K562 (cell line): ENCODE results near the gene VWA2. TPM values are rescaled to one million over a fixed set of nuclear protein-coding genes. Genes with fewer than 3 reads are reported as not detected.

Experiments used
- ATAC-seq: fragments of 200-7000 bp; cut with Tn5 transposase; 3 replicates; pipeline ENCODE4 v1.9.1; 2020; ENCODE audit warnings: moderate library complexity
- BruUV-seq: library from RNA; stranded (reverse); fragments of 400-500 nt; replicated peaks from 2 replicates; lab custom pipeline; 2021; lab: Mats Ljungman, UMichigan
- CTCF ChIA-PET: fragments of 300-600 bp; formaldehyde crosslinking; extraction: SDS; loops from one replicate; lab custom pipeline; 2021; ENCODE audit warnings: low intra/inter-chr PET ratio; lab: Yijun Ruan, JAX
- POLR2A ChIA-PET: fragments of 300-600, 350-650 bp; sonication (Branson Sonifier 250); formaldehyde crosslinking; extraction: SDS; loops from one replicate; lab custom pipeline; 2021; ENCODE audit warnings: antibody characterized with exemption, inconsistent platforms; lab: Yijun Ruan, JAX
- DNase-seq, 4 experiments: peaks; one replicate each; pipeline versions ENCODE4 v3.0.0 to v3.0.0-alpha.2; 2011 to 2018; ENCODE audit warnings: low spot score in 3 of 4, mixed read lengths in 3 of 4; ENCODE audit errors: extremely low read depth in 1 of 4
- FAIRE-seq: peaks from 2 replicates; lab custom pipeline; 2011; peaks lifted over from hg19 to GRCh38; lab: Jason Lieb, UNC
- H2AFZ ChIP-seq: 2 replicates; pipeline ENCODE4 v1.6.0; 2011; ENCODE audit warnings: low read depth, low read length, control low read depth, inconsistent platforms
- H3K27ac ChIP-seq: fragments of 200-600 bp; 3 replicates; pipeline ENCODE4 v1.8.0; 2011; ENCODE audit warnings: low read depth, mild to moderate bottlenecking, control low read depth, inconsistent platforms, low read length, moderate library complexity, mixed read lengths; ENCODE audit errors: extremely low read depth
- H3K27me3 ChIP-seq, 2 experiments: fragments of 300-600 bp in 1 of 2; 2 replicates in 1 of 2; 3 replicates in 1 of 2; pipeline versions ENCODE4 v1.6.0 to v1.8.0; 2011; ENCODE audit warnings: inconsistent platforms in 2 of 2, low read length in 2 of 2, mild to moderate bottlenecking in 1 of 2, mixed read lengths in 1 of 2, moderate library complexity in 1 of 2; ENCODE audit not compliant: control insufficient read depth in 2 of 2, insufficient read depth in 2 of 2
- H3K36me3 ChIP-seq: fragments of 300-600 bp; 3 replicates; pipeline ENCODE4 v1.8.0; 2011; ENCODE audit warnings: mild to moderate bottlenecking, low read length, inconsistent platforms; ENCODE audit not compliant: control insufficient read depth, insufficient read depth
- H3K4me1 ChIP-seq, 2 experiments: fragments of 200-600 bp in 1 of 2; replicated peaks in 1 of 2; 2 replicates in 1 of 2; 3 replicates in 1 of 2; pipeline versions ENCODE4 v1.5.1 to v1.8.0; 2011; ENCODE audit warnings: inconsistent platforms in 2 of 2, low read length in 2 of 2, mild to moderate bottlenecking in 1 of 2, mixed read lengths in 1 of 2, moderate library complexity in 1 of 2; ENCODE audit not compliant: control insufficient read depth in 2 of 2, insufficient read depth in 2 of 2
- H3K4me2 ChIP-seq: 2 replicates; pipeline ENCODE4 v1.6.1; 2011; ENCODE audit warnings: low read length, control low read depth, inconsistent platforms, mixed read lengths; ENCODE audit not compliant: insufficient read depth
- H3K4me3 ChIP-seq: fragments of 200-600 bp; sonication (generic), shearing (Covaris generic); 2 replicates; pipeline ENCODE4 v1.5.1; 2016; ENCODE audit warnings: control low read depth, inconsistent platforms
- H3K79me2 ChIP-seq: fragments of 200-600 bp; 3 replicates; pipeline ENCODE4 v1.8.0; 2011; ENCODE audit warnings: low read length, inconsistent platforms; ENCODE audit not compliant: control insufficient read depth, insufficient read depth
- H3K9ac ChIP-seq, 2 experiments: 2 replicates each; pipeline versions ENCODE4 v1.6.0 to v1.6.1; 2011; ENCODE audit warnings: low read depth in 2 of 2, low read length in 2 of 2, control low read depth in 1 of 2, inconsistent platforms in 1 of 2, mild to moderate bottlenecking in 1 of 2, mixed read lengths in 1 of 2; ENCODE audit not compliant: insufficient read depth in 1 of 2
- H3K9me1 ChIP-seq: one replicate; pipeline ENCODE4 v1.6.0; 2011; ENCODE audit warnings: inconsistent platforms, mild to moderate bottlenecking, low read length, moderate library complexity; ENCODE audit not compliant: control insufficient read depth, insufficient read depth
- H3K9me3 ChIP-seq: replicated peaks from 2 replicates; pipeline ENCODE4 v1.5.1; 2011; ENCODE audit warnings: low read depth, low read length, inconsistent platforms; ENCODE audit not compliant: control insufficient read depth, insufficient read depth
- H4K20me1 ChIP-seq: replicated peaks from 2 replicates; pipeline ENCODE4 v1.6.1; 2011; ENCODE audit warnings: low read length, inconsistent platforms, mixed read lengths; ENCODE audit not compliant: control insufficient read depth, insufficient read depth
- BMI1 ChIP-seq: fragments of 150-350 bp; IDR thresholded peaks from 2 replicates; pipeline ENCODE4 v1.6.1; 2014; ENCODE audit warnings: low read length
- WGBS: fragments of 100-300 bp; shearing (Covaris generic); methylation state at CpG from one replicate; pipeline ENCODE4 v1.1.6; 2016; ENCODE audit warnings: low coverage, mixed read lengths; ENCODE audit not compliant: insufficient coverage; ENCODE audit errors: missing lambda C conversion rate; 5-methylcytosine and 5-hydroxymethylcytosine counted together
- in situ Hi-C: fragments of 300-500 bp; cut with MboI; formaldehyde crosslinking; loops from 4 replicates; pipeline ENCODE4 v1.15.0; 2018; ENCODE audit warnings: inconsistent platforms, mixed read lengths
- intact Hi-C: fragments of 100-400 bp; cut with micrococcal nuclease; formaldehyde crosslinking; loops from 2 replicates; pipeline ENCODE4 v1.14.2; 2022
- polyA plus RNA-seq, 8 experiments: library from polyadenylated mRNA; depleted of rRNA in 4 of 8; stranded (reverse) in 5 of 8; unstranded in 3 of 8; fragments of >200 nt; fragmentation: Nextera tagmentation in 2 of 8; fragmentation: Illumina TruSeq in 1 of 8; extraction: Ambion mirVana in 2 of 8; extraction: Trizol in 1 of 8; gene quantifications; 2 replicates each; pipeline versions ENCODE4 v1.2.1 to v1.2.3, GENCODE V29; 2011 to 2014; ENCODE audit warnings: inconsistent platforms in 1 of 8, missing spikeins in 1 of 8
- total RNA-seq, 7 experiments: library from RNA; depleted of rRNA in 6 of 7; stranded (reverse); fragments of >200 nt in 6 of 7; fragmentation: Illumina TruSeq in 2 of 7; extraction: Trizol in 2 of 7; gene quantifications; 2 replicates each; pipeline versions ENCODE4 v1.2.1 to v1.2.3, GENCODE V29; 2011 to 2021; ENCODE audit warnings: low replicate concordance in 1 of 7
- TF ChIP-seq, protein P1 (sequence below): fragments of 450-650 bp; formaldehyde crosslinking; IDR thresholded peaks from 2 replicates; pipeline ENCODE4 v1.4.0; 2020; ENCODE audit warnings: mild to moderate bottlenecking, mixed read lengths

Gene VWA2
- total and polyA plus RNA-seq, 9 of the 15 experiments (the other 6 are each of a cell fraction or from before 2014, with no cell fraction given) = not detected

DNA sequence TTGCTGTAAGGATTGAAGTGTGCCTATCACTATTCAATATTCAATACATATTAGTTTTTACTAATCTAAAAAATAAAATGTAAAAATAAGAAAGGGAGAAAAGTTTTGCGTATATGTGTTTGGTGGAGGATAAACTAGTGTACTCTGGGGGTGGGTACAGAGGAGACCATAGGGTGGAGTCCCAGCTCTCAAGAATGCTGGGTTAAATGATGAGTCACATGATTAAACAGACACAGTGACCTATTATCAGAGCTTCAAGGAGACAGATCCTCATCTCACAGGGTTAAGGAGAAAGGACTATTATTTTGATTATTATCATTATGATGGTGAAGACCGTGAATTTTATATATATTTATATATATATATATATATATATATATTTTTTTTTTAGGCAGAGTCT lies 87.7 kb downstream of the VWA2 start:
- Histone ChIP-seq H4K20me1 (no peaks in the 10 kb centered on the region), H3K9me3 (no peaks in the 10 kb centered on the region), H3K4me2 (no peak overlapping the region), H3K27me3 (peaks cover 0 to 38% of the 10 kb centered on the region in 2 experiments; a peak in 2 of 5 replicates), H3K4me1 (no peaks in the 10 kb centered on the region), H3K4me3 (no peak overlapping the region), H3K9ac (no peak overlapping the region), H3K79me2 (no peaks in the 10 kb centered on the region), H3K27ac (no peak overlapping the region)
- ChIA-PET POLR2A (no interaction called here), CTCF (no interaction called here)
- no TSS peak for BruUV-seq
- DNase-seq = no peak
- intact Hi-C loops = no loop called here
- FAIRE-seq = no peak
- in situ Hi-C loops = no loop called here
- TF ChIP-seq, protein P1, sequence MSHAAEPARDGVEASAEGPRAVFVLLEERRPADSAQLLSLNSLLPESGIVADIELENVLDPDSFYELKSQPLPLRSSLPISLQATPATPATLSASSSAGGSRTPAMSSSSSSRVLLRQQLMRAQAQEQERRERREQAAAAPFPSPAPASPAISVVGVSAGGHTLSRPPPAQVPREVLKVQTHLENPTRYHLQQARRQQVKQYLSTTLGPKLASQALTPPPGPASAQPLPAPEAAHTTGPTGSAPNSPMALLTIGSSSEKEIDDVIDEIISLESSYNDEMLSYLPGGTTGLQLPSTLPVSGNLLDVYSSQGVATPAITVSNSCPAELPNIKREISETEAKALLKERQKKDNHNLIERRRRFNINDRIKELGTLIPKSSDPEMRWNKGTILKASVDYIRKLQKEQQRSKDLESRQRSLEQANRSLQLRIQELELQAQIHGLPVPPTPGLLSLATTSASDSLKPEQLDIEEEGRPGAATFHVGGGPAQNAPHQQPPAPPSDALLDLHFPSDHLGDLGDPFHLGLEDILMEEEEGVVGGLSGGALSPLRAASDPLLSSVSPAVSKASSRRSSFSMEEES = peak; percentile 65
- TF ChIP-seq BMI1 = no peak
- TF ChIP-seq, all 486 proteins: peak for 1
- no peak overlapping the region for H2AFZ ChIP-seq
- H3K36me3 ChIP-seq = no peaks in the 10 kb centered on the region
- H3K9me1 ChIP-seq = no peaks in the 10 kb centered on the region
- ATAC-seq = no peak
- WGBS = 10% methylated on average over 2 of the region's 2 CpGs
